Mesothelial cell of epicardium (in vitro differentiated cells): Measurements from ENCODE around the gene ACO1. TPM values are rescaled to one million over a fixed set of nuclear protein-coding genes. Genes with fewer than 3 reads are reported as not detected.

Source experiments
- DNase-seq, 2 experiments: peaks; one replicate each; pipeline ENCODE4 v3.0.0; 2021; ENCODE audit warnings: low spot score in 2 of 2; ENCODE audit not compliant: unreplicated experiment in 2 of 2
- H3K27ac Mint-ChIP-seq: 2 replicates; pipeline ENCODE4 v1.8.0; 2021; ENCODE audit warnings: mixed read lengths
- H3K27me3 Mint-ChIP-seq: 2 replicates; pipeline ENCODE4 v1.8.0; 2021; ENCODE audit warnings: low read depth, mixed read lengths
- H3K36me3 Mint-ChIP-seq: 2 replicates; pipeline ENCODE4 v1.8.0; 2021; ENCODE audit warnings: mixed read lengths
- H3K4me1 Mint-ChIP-seq: 2 replicates; pipeline ENCODE4 v1.8.0; 2021; ENCODE audit warnings: mixed read lengths
- H3K4me3 Mint-ChIP-seq: 2 replicates; pipeline ENCODE4 v1.8.0; 2021; ENCODE audit warnings: mild to moderate bottlenecking, moderate library complexity, mixed read lengths
- H3K9me3 Mint-ChIP-seq: 2 replicates; pipeline ENCODE4 v1.8.0; 2021; ENCODE audit warnings: mixed read lengths
- CTCF ChIP-seq: fragments of 200-600 bp; sonication (generic); IDR thresholded peaks from one replicate; pipeline ENCODE4 v1.5.0; 2021; ENCODE audit warnings: antibody characterized with exemption; ENCODE audit not compliant: unreplicated experiment
- total RNA-seq: library from RNA; stranded (reverse); gene quantifications from 3 replicates; pipeline ENCODE4 v1.2.1, GENCODE V29; 2021

ACO1 gene
- total RNA-seq, 1 donor from 2014 or later = 24.6 TPM

DNA sequence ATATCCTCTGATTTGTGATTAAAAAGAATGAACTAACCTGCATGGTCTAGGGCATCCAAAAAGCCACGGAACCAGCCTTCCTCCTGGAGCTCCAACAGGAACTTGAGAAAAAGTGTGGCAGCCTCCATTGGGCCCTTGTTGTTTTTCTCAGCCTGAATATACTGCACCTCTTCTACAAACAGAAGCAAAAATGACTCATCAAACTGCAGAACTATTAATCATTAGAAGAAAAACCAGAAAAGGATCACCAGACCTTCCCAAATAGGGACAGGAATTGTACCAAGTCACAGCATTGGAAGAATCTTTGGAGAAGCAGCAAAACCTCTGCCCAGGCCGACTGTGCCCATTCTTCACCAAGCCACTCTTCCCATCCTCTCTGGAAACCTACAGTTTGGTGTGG, 116.3 kb downstream of the ACO1 start:
- H3K27me3 Mint-ChIP-seq = no peaks in the 10 kb centered on the region
- H3K4me3 Mint-ChIP-seq = no peak overlapping the region
- H3K36me3 Mint-ChIP-seq = peaks cover 47% of the 10 kb centered on the region
- no peak overlapping the region for H3K27ac Mint-ChIP-seq
- no peak for TF ChIP-seq CTCF
- DNase-seq = no peak
- peaks cover 13% of the 10 kb centered on the region for H3K9me3 Mint-ChIP-seq
- no peaks in the 10 kb centered on the region for H3K4me1 Mint-ChIP-seq

DNA sequence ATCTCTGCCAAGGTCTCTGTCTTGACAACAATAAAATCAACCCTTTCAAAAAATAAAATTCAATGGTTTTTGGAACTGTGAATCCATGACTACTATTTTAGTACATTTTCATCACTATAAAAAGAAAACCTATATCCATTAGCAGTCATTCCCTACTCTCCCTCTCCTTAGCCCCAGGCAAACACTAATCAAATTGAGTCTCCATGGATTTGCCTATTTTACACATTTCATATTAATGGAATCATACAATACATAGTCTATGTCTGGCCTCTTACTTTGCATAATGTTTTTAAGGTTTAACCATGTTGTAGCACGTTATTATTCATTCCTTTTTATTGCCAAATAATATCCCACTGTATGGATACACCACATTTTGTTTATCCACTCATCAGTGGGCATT, 117.4 kb downstream of the ACO1 start:
- no peak overlapping the region for H3K4me3 Mint-ChIP-seq
- no peaks in the 10 kb centered on the region for H3K4me1 Mint-ChIP-seq
- H3K27me3 Mint-ChIP-seq = no peaks in the 10 kb centered on the region
- TF ChIP-seq CTCF = no peak
- DNase-seq = no peak
- H3K27ac Mint-ChIP-seq = no peak overlapping the region
- peaks cover 7% of the 10 kb centered on the region for H3K9me3 Mint-ChIP-seq
- H3K36me3 Mint-ChIP-seq = peaks cover 36% of the 10 kb centered on the region

DNA sequence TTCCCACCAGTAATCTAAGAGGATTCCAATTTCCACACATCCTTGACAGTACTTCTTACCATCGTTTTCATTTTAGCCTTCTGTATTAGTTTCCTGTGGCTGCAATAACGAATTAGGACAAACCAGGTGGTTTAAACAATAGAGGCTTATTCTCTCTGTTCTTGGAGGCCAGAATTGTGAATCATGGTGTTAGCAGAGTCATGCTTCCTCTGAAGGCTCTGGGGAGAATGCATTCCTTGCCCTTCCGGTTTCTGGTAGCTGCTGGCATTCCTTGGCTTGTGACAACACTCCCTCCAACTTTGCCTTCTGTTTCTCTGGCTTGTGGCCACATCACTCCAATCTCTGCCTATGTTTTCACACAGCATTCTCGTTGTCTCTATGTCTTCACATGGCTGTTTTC, 118.0 kb downstream of the ACO1 start:
- DNase-seq = no peak
- TF ChIP-seq CTCF = no peak
- no peaks in the 10 kb centered on the region for H3K27me3 Mint-ChIP-seq
- no peaks in the 10 kb centered on the region for H3K4me1 Mint-ChIP-seq
- H3K4me3 Mint-ChIP-seq = no peak overlapping the region
- H3K27ac Mint-ChIP-seq = no peak overlapping the region
- H3K36me3 Mint-ChIP-seq = peaks cover 34% of the 10 kb centered on the region
- H3K9me3 Mint-ChIP-seq = peaks cover 7% of the 10 kb centered on the region

DNA sequence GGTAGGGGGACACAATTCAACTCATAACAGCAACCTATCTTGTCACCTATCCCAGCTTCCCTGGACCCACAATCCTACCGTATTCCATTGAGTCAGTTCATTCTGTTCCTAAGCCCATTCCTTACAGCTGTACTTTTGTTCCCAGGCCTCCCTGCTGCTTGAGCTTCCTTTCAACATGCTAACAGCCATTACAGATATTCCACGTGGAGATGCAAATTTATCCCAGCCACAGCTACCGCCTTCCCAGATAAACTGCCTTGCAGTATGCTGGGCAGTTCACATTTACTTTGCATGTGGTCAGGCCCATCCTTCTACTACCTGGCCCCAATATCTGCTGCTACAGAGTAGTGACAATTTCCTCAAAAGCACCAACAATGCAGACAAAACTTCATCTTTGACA, 118.6 kb downstream of the ACO1 start:
- Mint-ChIP-seq H3K9me3 (peaks cover 7% of the 10 kb centered on the region), H3K27me3 (no peaks in the 10 kb centered on the region), H3K4me1 (no peaks in the 10 kb centered on the region), H3K36me3 (peaks cover 31% of the 10 kb centered on the region), H3K4me3 (no peak overlapping the region), H3K27ac (no peak overlapping the region)
- DNase-seq = no peak
- TF ChIP-seq CTCF = no peak

Other genes starting within 250 kb of the ACO1 start
- gene RIGI, start 141.6 kb downstream of the ACO1 start, total RNA-seq = 16.4 to 19.1 TPM (median 16.6 TPM) in 3 replicates
- gene SMIM27, start 167.7 kb downstream of the ACO1 start, total RNA-seq = 8.3 to 11.1 TPM (median 9.5 TPM) in 3 replicates
- 21.9 to 23.3 TPM (median 22.8 TPM) in 3 replicates for gene TOPORS, start 167.9 kb downstream of the ACO1 start, total RNA-seq
- gene NDUFB6, start 188.5 kb downstream of the ACO1 start, total RNA-seq = 36.7 to 38.4 TPM (median 36.9 TPM) in 3 replicates